ENCODE data around the gene UTP25.

DNA sequence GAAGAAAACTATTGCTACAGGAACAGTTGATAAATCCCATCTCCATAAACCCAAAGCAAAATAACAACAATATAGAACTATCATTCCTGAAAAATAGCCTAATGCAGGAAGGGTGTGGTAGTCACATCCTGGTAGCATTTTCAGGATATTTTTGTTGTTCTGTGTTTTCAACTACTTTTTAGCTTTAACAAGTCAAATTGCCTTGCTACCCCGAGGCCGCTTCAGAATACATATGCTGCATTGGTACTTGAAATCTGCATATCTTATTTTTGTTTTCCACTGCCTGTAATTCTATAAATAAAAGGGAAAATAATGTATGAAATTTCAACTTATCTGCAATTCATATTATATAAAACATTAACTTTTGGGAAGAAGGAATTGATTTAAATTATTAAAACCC, 73.4 kb downstream of the UTP25 start:
- TF ChIP-seq, protein P1, sequence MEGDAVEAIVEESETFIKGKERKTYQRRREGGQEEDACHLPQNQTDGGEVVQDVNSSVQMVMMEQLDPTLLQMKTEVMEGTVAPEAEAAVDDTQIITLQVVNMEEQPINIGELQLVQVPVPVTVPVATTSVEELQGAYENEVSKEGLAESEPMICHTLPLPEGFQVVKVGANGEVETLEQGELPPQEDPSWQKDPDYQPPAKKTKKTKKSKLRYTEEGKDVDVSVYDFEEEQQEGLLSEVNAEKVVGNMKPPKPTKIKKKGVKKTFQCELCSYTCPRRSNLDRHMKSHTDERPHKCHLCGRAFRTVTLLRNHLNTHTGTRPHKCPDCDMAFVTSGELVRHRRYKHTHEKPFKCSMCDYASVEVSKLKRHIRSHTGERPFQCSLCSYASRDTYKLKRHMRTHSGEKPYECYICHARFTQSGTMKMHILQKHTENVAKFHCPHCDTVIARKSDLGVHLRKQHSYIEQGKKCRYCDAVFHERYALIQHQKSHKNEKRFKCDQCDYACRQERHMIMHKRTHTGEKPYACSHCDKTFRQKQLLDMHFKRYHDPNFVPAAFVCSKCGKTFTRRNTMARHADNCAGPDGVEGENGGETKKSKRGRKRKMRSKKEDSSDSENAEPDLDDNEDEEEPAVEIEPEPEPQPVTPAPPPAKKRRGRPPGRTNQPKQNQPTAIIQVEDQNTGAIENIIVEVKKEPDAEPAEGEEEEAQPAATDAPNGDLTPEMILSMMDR (IDR thresholded peaks at IDR 0.05) = no peak
- TF ChIP-seq POLR2A (IDR thresholded peaks at IDR 0.05) = no peak
- no peak for TF ChIP-seq EP300 (IDR thresholded peaks at IDR 0.05)

Data from ovary (tissue), 3 donors.